Stimulated activated CD8-positive, alpha-beta memory T cell treated with anti-CD3 and anti-CD28 coated beads, Interleukin-7, amount 100 ng/mL, for 24 hours (primary cell): ENCODE data around the gene MTUS2.

ENCODE experiments used
- DNase-seq: peaks from one replicate; pipeline ENCODE4 v3.0.0-alpha.2; 2020; ENCODE audit warnings: low read depth

The MTUS2 gene

GRCh38 chr13:29550430-29550988, 730.4 kb downstream of the MTUS2 start:
- no peak for DNase-seq

GRCh38 chr13:29551214-29551613, 731.1 kb downstream of the MTUS2 start:
- no peak for DNase-seq
